ENCODE data around the gene OR52E8. TPM values are rescaled to one million over a fixed set of nuclear protein-coding genes. Genes with fewer than 3 reads are reported as not detected.

OR52E8 gene
- total RNA-seq, 1 donor from 2014 or later = not detected

DNA sequence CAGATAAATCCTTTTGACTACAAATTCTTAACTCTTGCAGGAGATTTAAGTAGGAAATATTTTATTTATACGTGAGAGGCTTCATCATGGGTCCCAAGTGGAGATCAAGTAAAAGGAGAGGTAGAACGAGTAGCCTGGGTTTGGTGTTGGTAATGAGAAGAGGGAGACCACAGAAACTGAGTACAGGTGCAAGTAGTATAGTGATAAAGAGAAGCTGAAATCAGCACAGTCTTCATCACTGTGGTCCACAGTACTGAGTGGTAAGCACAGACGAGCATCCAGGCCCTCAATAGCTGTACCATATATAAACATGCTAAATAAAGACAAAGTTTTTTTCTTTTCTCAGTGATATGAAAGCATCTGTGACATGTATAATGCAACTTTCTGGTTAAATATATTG, 29.7 kb upstream of the OR52E8 start:
- Mint-ChIP-seq H3K9me3 (ENCODE audit: unreplicated experiment) (no peaks in the 10 kb centered on the region), H3K4me1 (ENCODE audit: low read depth, unreplicated experiment) (no peaks in the 10 kb centered on the region), H3K27me3 (ENCODE audit: unreplicated experiment) (peaks cover 3% of the 10 kb centered on the region), H3K4me3 (ENCODE audit: unreplicated experiment) (no peak overlapping the region), H3K36me3 (ENCODE audit: unreplicated experiment) (no peaks in the 10 kb centered on the region), H3K27ac (ENCODE audit: unreplicated experiment) (no peak overlapping the region)
- no peak for DNase-seq
- TF ChIP-seq, protein P1, sequence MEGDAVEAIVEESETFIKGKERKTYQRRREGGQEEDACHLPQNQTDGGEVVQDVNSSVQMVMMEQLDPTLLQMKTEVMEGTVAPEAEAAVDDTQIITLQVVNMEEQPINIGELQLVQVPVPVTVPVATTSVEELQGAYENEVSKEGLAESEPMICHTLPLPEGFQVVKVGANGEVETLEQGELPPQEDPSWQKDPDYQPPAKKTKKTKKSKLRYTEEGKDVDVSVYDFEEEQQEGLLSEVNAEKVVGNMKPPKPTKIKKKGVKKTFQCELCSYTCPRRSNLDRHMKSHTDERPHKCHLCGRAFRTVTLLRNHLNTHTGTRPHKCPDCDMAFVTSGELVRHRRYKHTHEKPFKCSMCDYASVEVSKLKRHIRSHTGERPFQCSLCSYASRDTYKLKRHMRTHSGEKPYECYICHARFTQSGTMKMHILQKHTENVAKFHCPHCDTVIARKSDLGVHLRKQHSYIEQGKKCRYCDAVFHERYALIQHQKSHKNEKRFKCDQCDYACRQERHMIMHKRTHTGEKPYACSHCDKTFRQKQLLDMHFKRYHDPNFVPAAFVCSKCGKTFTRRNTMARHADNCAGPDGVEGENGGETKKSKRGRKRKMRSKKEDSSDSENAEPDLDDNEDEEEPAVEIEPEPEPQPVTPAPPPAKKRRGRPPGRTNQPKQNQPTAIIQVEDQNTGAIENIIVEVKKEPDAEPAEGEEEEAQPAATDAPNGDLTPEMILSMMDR (IDR thresholded peaks at IDR 0.05; ENCODE audit: partially characterized antibody, unreplicated experiment) = no peak

DNA sequence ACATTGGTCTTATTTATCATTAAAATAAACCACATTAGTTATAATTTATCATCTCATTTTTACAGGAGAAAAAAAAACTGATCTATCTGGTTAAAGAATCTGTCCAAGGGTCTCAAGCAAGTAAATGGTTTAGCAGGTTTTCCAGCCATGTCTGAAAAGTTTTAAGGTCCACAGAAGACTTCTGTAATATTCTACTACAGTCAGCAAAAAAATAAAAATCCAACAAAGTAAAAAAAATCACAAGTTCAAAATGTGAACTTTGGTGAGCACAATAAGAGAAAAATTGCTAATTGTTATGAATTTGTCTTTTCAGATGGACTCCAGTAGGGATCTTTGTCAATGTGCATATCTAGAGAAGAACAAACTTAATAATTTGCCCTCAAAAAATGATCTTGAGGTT, 24.3 kb upstream of the OR52E8 start:
- no peak for DNase-seq
- Mint-ChIP-seq H3K36me3 (ENCODE audit: unreplicated experiment) (no peaks in the 10 kb centered on the region), H3K4me1 (ENCODE audit: low read depth, unreplicated experiment) (no peaks in the 10 kb centered on the region), H3K27me3 (ENCODE audit: unreplicated experiment) (peaks cover 3% of the 10 kb centered on the region), H3K27ac (ENCODE audit: unreplicated experiment) (no peak overlapping the region), H3K9me3 (ENCODE audit: unreplicated experiment) (no peaks in the 10 kb centered on the region), H3K4me3 (ENCODE audit: unreplicated experiment) (no peak overlapping the region)
- TF ChIP-seq, protein P1 (IDR thresholded peaks at IDR 0.05; ENCODE audit: partially characterized antibody, unreplicated experiment) = no peak

DNA sequence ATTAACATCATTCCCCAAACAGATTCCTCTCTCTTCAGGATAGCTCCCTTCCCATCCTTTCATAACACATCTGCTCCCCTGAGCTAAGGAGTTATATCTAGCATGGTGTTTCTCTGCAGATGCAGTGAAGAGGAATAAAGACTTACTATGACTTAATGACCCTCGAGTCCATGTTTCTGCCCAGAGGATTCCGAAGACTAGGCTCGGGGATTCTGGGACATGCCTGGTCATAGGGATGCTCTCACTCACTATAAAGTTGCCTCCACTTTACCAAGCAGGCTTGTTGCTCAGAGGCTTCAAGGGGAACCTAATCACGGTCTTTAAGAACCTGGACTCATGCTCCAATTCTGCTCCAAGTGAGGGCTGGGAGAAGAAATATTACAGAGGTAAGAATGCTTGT, 22.8 kb upstream of the OR52E8 start, which contains the start of gene OR52E4:
Gene OR52E4, plus strand, starts transcription at position 301 of the 400 bp plus-strand sequence. CDS start 3,664 bp downstream, outside the sequence.
- H3K36me3 Mint-ChIP-seq (ENCODE audit: unreplicated experiment) = no peaks in the 10 kb centered on the region
- no peaks in the 10 kb centered on the region for H3K27me3 Mint-ChIP-seq (ENCODE audit: unreplicated experiment)
- TF ChIP-seq, protein P1 (IDR thresholded peaks at IDR 0.05; ENCODE audit: partially characterized antibody, unreplicated experiment) = no peak
- H3K4me3 Mint-ChIP-seq (ENCODE audit: unreplicated experiment) = no peak within 1 kb of the TSS
- no peaks in the 10 kb centered on the region for H3K9me3 Mint-ChIP-seq (ENCODE audit: unreplicated experiment)
- H3K4me1 Mint-ChIP-seq (ENCODE audit: low read depth, unreplicated experiment) = no peaks in the 10 kb centered on the region
- H3K27ac Mint-ChIP-seq (ENCODE audit: unreplicated experiment) = no peak within 1 kb of the TSS
- no peak for DNase-seq

DNA sequence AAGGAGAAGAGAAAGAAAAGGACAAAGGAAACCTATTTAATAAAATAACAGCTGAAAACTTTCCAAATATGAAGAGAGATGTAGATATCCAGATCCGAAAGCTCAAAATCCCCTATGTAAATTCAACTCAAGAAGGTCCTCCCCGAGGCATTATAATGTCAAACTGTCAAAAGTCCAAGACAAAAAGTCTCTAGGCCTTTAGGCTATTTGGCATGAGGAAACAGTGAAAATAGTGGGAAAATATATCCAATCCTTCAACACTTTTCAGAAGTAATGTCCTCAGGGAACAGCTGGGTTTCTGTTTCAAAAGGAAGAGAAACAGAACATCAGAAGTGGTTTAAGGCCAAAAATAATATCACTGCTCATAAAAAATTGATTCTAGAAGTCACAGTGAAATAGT, 21.1 kb upstream of the OR52E8 start:
- peaks cover 2% of the 10 kb centered on the region for H3K9me3 Mint-ChIP-seq (ENCODE audit: unreplicated experiment)
- no peak for DNase-seq
- no peak overlapping the region for H3K27ac Mint-ChIP-seq (ENCODE audit: unreplicated experiment)
- H3K27me3 Mint-ChIP-seq (ENCODE audit: unreplicated experiment) = no peaks in the 10 kb centered on the region
- H3K4me3 Mint-ChIP-seq (ENCODE audit: unreplicated experiment) = no peak overlapping the region
- H3K36me3 Mint-ChIP-seq (ENCODE audit: unreplicated experiment) = no peaks in the 10 kb centered on the region
- TF ChIP-seq, protein P1 (IDR thresholded peaks at IDR 0.05; ENCODE audit: partially characterized antibody, unreplicated experiment) = no peak
- H3K4me1 Mint-ChIP-seq (ENCODE audit: low read depth, unreplicated experiment) = no peaks in the 10 kb centered on the region

DNA sequence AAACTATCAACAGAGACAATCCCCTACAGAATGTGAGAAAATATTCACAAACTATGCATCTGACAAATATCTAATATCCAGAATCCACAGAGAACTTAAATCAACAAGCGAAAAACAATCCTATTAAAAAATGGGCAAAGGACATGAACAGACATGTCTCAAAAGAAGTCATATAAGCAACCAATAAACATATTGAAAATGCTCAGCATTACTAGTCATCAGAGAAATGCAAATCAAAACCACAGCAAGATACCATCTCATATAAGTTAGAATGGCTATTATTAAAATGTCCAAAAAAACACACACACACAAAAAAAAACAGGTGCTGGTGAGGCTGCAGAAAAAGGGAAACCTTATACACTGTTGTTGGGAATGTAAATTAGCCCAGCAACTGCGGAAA, 8.3 kb upstream of the OR52E8 start:
- Mint-ChIP-seq H3K9me3 (ENCODE audit: unreplicated experiment) (no peaks in the 10 kb centered on the region), H3K36me3 (ENCODE audit: unreplicated experiment) (no peaks in the 10 kb centered on the region), H3K4me1 (ENCODE audit: low read depth, unreplicated experiment) (no peaks in the 10 kb centered on the region), H3K27me3 (ENCODE audit: unreplicated experiment) (no peaks in the 10 kb centered on the region), H3K4me3 (ENCODE audit: unreplicated experiment) (no peak overlapping the region), H3K27ac (ENCODE audit: unreplicated experiment) (no peak overlapping the region)
- TF ChIP-seq, protein P1 (IDR thresholded peaks at IDR 0.05; ENCODE audit: partially characterized antibody, unreplicated experiment) = no peak
- no peak for DNase-seq

Data from glutamatergic neuron (in vitro differentiated cells).